H1 (cell line): ENCODE results near the gene DENND1A. TPM values are rescaled to one million over a fixed set of nuclear protein-coding genes. Genes with fewer than 3 reads are reported as not detected.

Experiments
- CTCF ChIA-PET: fragments of 300-600 bp; sonication (Branson Sonifier 250); formaldehyde crosslinking; loops from one replicate; lab custom pipeline; 2021; ENCODE audit not compliant: partially characterized antibody; lab: Charles Lee
- POLR2A ChIA-PET: fragments of 300-600 bp; sonication (Branson Sonifier 250); formaldehyde crosslinking; loops from one replicate; lab custom pipeline; 2021; ENCODE audit warnings: inconsistent platforms; ENCODE audit not compliant: partially characterized antibody; lab: Charles Lee
- DNase-seq, 2 experiments: peaks; one replicate each; pipeline versions ENCODE4 v3.0.0 to v3.0.0-alpha.2; 2010 to 2022; ENCODE audit warnings: low spot score in 2 of 2, low read depth in 1 of 2, mixed read lengths in 1 of 2
- FAIRE-seq: peaks from 2 replicates; lab custom pipeline; 2011; peaks lifted over from hg19 to GRCh38; lab: Jason Lieb, UNC
- H2AFZ ChIP-seq: 2 replicates; pipeline ENCODE4 v1.8.1; 2012; ENCODE audit warnings: low read length, inconsistent platforms
- H2AK5ac ChIP-seq: 2 replicates; pipeline ENCODE4 v1.6.1; 2013; ENCODE audit warnings: low read depth, low read length
- H2BK120ac ChIP-seq: replicated peaks from 2 replicates; pipeline ENCODE3; 2013; ENCODE audit warnings: low read depth, low read length, inconsistent platforms
- H2BK12ac ChIP-seq: 2 replicates; pipeline ENCODE4 v1.6.1; 2013; ENCODE audit warnings: low read depth, low read length
- H2BK15ac ChIP-seq: 2 replicates; pipeline ENCODE4 v1.6.1; 2013; ENCODE audit warnings: low read length
- H2BK20ac ChIP-seq: 2 replicates; pipeline ENCODE4 v1.6.1; 2013; ENCODE audit warnings: low read length
- H2BK5ac ChIP-seq: 2 replicates; pipeline ENCODE4 v1.6.1; 2013; ENCODE audit warnings: low read depth, low read length
- H3K14ac ChIP-seq: 2 replicates; pipeline ENCODE4 v1.6.1; 2013; ENCODE audit warnings: inconsistent platforms; ENCODE audit not compliant: insufficient read length
- H3K18ac ChIP-seq: 2 replicates; pipeline ENCODE4 v1.6.1; 2013; ENCODE audit warnings: low read length; ENCODE audit errors: extremely low read depth
- H3K23ac ChIP-seq: 2 replicates; pipeline ENCODE4 v1.6.1; 2013; ENCODE audit warnings: inconsistent platforms; ENCODE audit not compliant: insufficient read length
- H3K23me2 ChIP-seq: 2 replicates; pipeline ENCODE4 v1.6.1; 2013; ENCODE audit warnings: low read depth, low read length
- H3K27ac ChIP-seq: 2 replicates; pipeline ENCODE4 v1.6.1; 2011; ENCODE audit warnings: low read depth, low read length, inconsistent platforms
- H3K27me3 ChIP-seq, 4 experiments: replicated peaks in 1 of 4; 1 replicate in 1 of 4; 2 replicates in 3 of 4; pipeline versions ENCODE4 v1.6.1 to v1.8.1; 2011 to 2013; ENCODE audit warnings: low read length in 3 of 4, mild to moderate bottlenecking in 3 of 4, inconsistent platforms in 2 of 4, mixed read lengths in 2 of 4, moderate library complexity in 1 of 4; ENCODE audit not compliant: control insufficient read depth in 3 of 4, insufficient read depth in 3 of 4; ENCODE audit errors: extremely low read depth in 1 of 4
- H3K36me3 ChIP-seq, 4 experiments: 2 replicates each; pipeline versions ENCODE4 v1.6.1 to v1.8.1; 2011 to 2013; ENCODE audit warnings: mild to moderate bottlenecking in 4 of 4, low read length in 3 of 4, moderate library complexity in 2 of 4, control low read depth in 1 of 4, inconsistent platforms in 1 of 4; ENCODE audit not compliant: insufficient read depth in 4 of 4, control insufficient read depth in 2 of 4
- H3K4ac ChIP-seq: replicated peaks from 2 replicates; pipeline ENCODE3; 2013; ENCODE audit warnings: low read length, low read depth, mixed read lengths, inconsistent platforms; ENCODE audit not compliant: insufficient read length
- H3K4me1 ChIP-seq, 4 experiments: replicated peaks in 1 of 4; 1 replicate in 1 of 4; 2 replicates in 3 of 4; pipeline versions ENCODE4 v1.6.1 to v1.8.1; 2011 to 2013; ENCODE audit warnings: low read length in 3 of 4, inconsistent platforms in 2 of 4, mixed read lengths in 1 of 4; ENCODE audit not compliant: insufficient read depth in 4 of 4, control insufficient read depth in 3 of 4
- H3K4me2 ChIP-seq, 2 experiments: 2 replicates each; pipeline versions ENCODE4 v1.6.1 to v1.8.1; 2011 to 2013; ENCODE audit warnings: low read depth in 2 of 2, low read length in 2 of 2, control low read depth in 1 of 2, inconsistent platforms in 1 of 2, mild to moderate bottlenecking in 1 of 2; ENCODE audit not compliant: insufficient read depth in 1 of 2
- H3K4me3 ChIP-seq, 4 experiments: fragments of 200-600, 300-600 bp in 1 of 4; sonication (generic), shearing (Covaris generic), sonication (Bioruptor Twin) in 1 of 4; 2 replicates each; pipeline versions ENCODE4 v1.5.1 to v1.8.1; 2011 to 2016; ENCODE audit warnings: low read length in 4 of 4, low read depth in 3 of 4, control low read depth in 2 of 4, inconsistent platforms in 2 of 4, mild to moderate bottlenecking in 2 of 4, mixed read lengths in 1 of 4, moderate library complexity in 1 of 4; ENCODE audit not compliant: insufficient read depth in 2 of 4; ENCODE audit errors: extremely low read depth in 1 of 4
- H3K56ac ChIP-seq: replicated peaks from 2 replicates; pipeline ENCODE3; 2013; ENCODE audit warnings: low read depth, mild to moderate bottlenecking, mixed read lengths, low read length, inconsistent platforms; ENCODE audit not compliant: insufficient read length
- H3K79me1 ChIP-seq: 2 replicates; pipeline ENCODE4 v1.6.1; 2013; ENCODE audit warnings: low read depth, low read length, control low read depth
- H3K79me2 ChIP-seq, 2 experiments: 2 replicates each; pipeline versions ENCODE4 v1.6.1 to v1.8.1; 2012 to 2013; ENCODE audit warnings: low read length in 2 of 2, mild to moderate bottlenecking in 2 of 2, inconsistent platforms in 1 of 2; ENCODE audit not compliant: insufficient read depth in 2 of 2, control insufficient read depth in 1 of 2
- H3K9ac ChIP-seq, 4 experiments: replicated peaks in 1 of 4; 1 replicate in 1 of 4; 2 replicates in 3 of 4; pipeline versions ENCODE4 v1.6.1 to v1.8.1; 2011 to 2013; ENCODE audit warnings: low read depth in 3 of 4, low read length in 3 of 4, control low read depth in 2 of 4, mild to moderate bottlenecking in 2 of 4, moderate library complexity in 2 of 4, inconsistent platforms in 1 of 4; ENCODE audit errors: extremely low read depth in 1 of 4
- H3K9me3 ChIP-seq, 2 experiments: 2 replicates each; pipeline versions ENCODE4 v1.6.1 to v1.8.1; 2012 to 2013; ENCODE audit warnings: mild to moderate bottlenecking in 2 of 2, moderate library complexity in 2 of 2, control low read depth in 1 of 2, inconsistent platforms in 1 of 2, low read depth in 1 of 2, low read length in 1 of 2, mixed read lengths in 1 of 2; ENCODE audit not compliant: insufficient read depth in 2 of 2
- H4K20me1 ChIP-seq, 2 experiments: replicated peaks in 1 of 2; 2 replicates each; pipeline versions ENCODE3 to v1.8.1; 2011 to 2013; ENCODE audit warnings: inconsistent platforms in 2 of 2, low read length in 2 of 2, mild to moderate bottlenecking in 1 of 2; ENCODE audit not compliant: insufficient read depth in 2 of 2, control insufficient read depth in 1 of 2
- H4K5ac ChIP-seq: 2 replicates; pipeline ENCODE4 v1.6.1; 2013; ENCODE audit warnings: low read length, low read depth, mixed read lengths, inconsistent platforms; ENCODE audit not compliant: insufficient read length
- H4K8ac ChIP-seq: 2 replicates; pipeline ENCODE4 v1.8.0; 2013; ENCODE audit warnings: mild to moderate bottlenecking, moderate library complexity, low read length, inconsistent platforms; ENCODE audit not compliant: insufficient read depth; ENCODE audit errors: extremely low read depth
- H4K91ac ChIP-seq: replicated peaks from 2 replicates; pipeline ENCODE3; 2013; ENCODE audit warnings: low read length, mixed read lengths, inconsistent platforms; ENCODE audit not compliant: insufficient read length
- WGBS, 2 experiments: shearing (Covaris generic) in 1 of 2; methylation state at CpG; one replicate each; pipeline versions ENCODE4 v1.1.6 to v1.1.7; 2013 to 2015; ENCODE audit warnings: low lambda C conversion rate in 2 of 2, mixed read lengths in 2 of 2, inconsistent platforms in 1 of 2, low coverage in 1 of 2, missing lambda C conversion rate in 1 of 2; ENCODE audit not compliant: insufficient replicate concordance in 2 of 2, insufficient coverage in 1 of 2, insufficient read length in 1 of 2; ENCODE audit errors: extremely low coverage in 1 of 2, missing lambda C conversion rate in 1 of 2; 5-methylcytosine and 5-hydroxymethylcytosine counted together
- polyA plus RNA-seq, 7 experiments: library from polyadenylated mRNA; depleted of rRNA in 3 of 7; stranded (reverse) in 5 of 7; unstranded in 2 of 7; fragments of >200 nt in 5 of 7; fragments of 200-250 nt in 2 of 7; gene quantifications; 1 replicate in 5 of 7; 2 replicates in 1 of 7; 4 replicates in 1 of 7; pipeline versions ENCODE4 v1.2.1 to v1.2.3, GENCODE V29; 2011 to 2013; ENCODE audit warnings: missing spikeins in 2 of 7, mixed read lengths in 2 of 7
- total RNA-seq: library from RNA; stranded (reverse); fragmentation: NEBNext Ultra II Directional; extraction: Animal tissue kit (Norgen Biotek cat#: 25700); gene quantifications from 2 replicates; pipeline ENCODE4 v1.2.1, GENCODE V29; 2021

Gene DENND1A
- total and polyA plus RNA-seq, 2 of the 8 experiments (the other 6 are each of a cell fraction or from before 2014, with no cell fraction given), result 24.1 to 26.4 TPM

DNA sequence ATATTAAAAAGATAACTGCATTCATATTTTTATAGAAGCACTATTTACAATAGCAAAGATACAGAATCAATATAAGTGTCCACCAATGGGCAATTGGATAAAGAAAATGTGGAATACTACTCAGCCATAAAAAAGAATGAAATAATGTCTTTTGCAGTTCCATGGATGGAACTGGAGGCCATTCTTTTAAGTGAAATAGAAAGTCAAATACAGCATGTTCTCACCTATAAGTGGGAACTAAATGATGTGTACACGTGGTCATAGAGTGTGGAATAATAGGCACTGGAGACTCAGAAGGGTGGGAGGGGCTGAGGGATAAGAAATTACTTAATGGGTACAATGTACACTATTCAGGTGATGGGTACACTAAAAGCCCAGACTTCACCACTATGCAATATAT, 53.2 kb downstream of the DENND1A start:
- H3K23ac ChIP-seq, result no peak overlapping the region
- H2BK20ac ChIP-seq, result no peak overlapping the region
- no peak overlapping the region for H4K91ac ChIP-seq
- H2AFZ ChIP-seq, result no peak overlapping the region
- no peaks in the 10 kb centered on the region for H3K27me3 ChIP-seq
- H4K5ac ChIP-seq, result no peak overlapping the region
- H2AK5ac ChIP-seq, result no peak overlapping the region
- H2BK12ac ChIP-seq, result no peak overlapping the region
- peaks cover 0 to 4% (median 1%) of the 10 kb centered on the region in 4 experiments; a peak in 2 of 7 replicates for H3K4me1 ChIP-seq
- H3K56ac ChIP-seq, result no peak overlapping the region
- H3K36me3 ChIP-seq, result peaks cover 0 to 7% (median 0%) of the 10 kb centered on the region in 4 experiments; a peak in 2 of 8 replicates
- no peak overlapping the region for H3K9ac ChIP-seq
- H3K4ac ChIP-seq, result no peak overlapping the region
- peaks cover 0 to 1% of the 10 kb centered on the region in 2 experiments for H4K20me1 ChIP-seq
- no peaks in the 10 kb centered on the region for H3K9me3 ChIP-seq
- H3K18ac ChIP-seq, result no peak overlapping the region
- WGBS, 2 experiments, result 94% methylated on average over 1 of the region's 1 CpG; no CpG with 5 or more reads in 1 of the 2 experiments
- H2BK120ac ChIP-seq, result no peak overlapping the region
- H3K4me2 ChIP-seq, result no peak overlapping the region
- FAIRE-seq (no peak), DNase-seq (no peak)
- no peak overlapping the region for H3K4me3 ChIP-seq
- H3K14ac ChIP-seq, result no peak overlapping the region
- no peak overlapping the region for H2BK5ac ChIP-seq
- H3K23me2 ChIP-seq, result no peaks in the 10 kb centered on the region
- H4K8ac ChIP-seq, result no peak overlapping the region
- ChIA-PET POLR2A (no interaction called here), CTCF (no interaction called here)
- H3K79me2 ChIP-seq, result peaks cover 0 to 9% of the 10 kb centered on the region in 2 experiments; a peak in 2 of 4 replicates
- H3K79me1 ChIP-seq, result no peaks in the 10 kb centered on the region; the same call in 1 of the 2 replicates
- no peak overlapping the region for H2BK15ac ChIP-seq
- no peak overlapping the region for H3K27ac ChIP-seq
